GM23338 (cell line): ENCODE data around the gene SPRED2. TPM values are rescaled to one million over a fixed set of nuclear protein-coding genes. Genes with fewer than 3 reads are reported as not detected.

Source experiments
- ATAC-seq: fragments of 200-7000 bp; cut with Tn5 transposase; 3 replicates; pipeline ENCODE4 v1.9.1; 2020
- DNase-seq: peaks from one replicate; pipeline ENCODE4 v3.0.0-alpha.2; 2015; ENCODE audit warnings: low spot score
- H2AFZ ChIP-seq: fragments of 200-600 bp; sonication (generic); 2 replicates; pipeline ENCODE4 v1.8.0; 2016; ENCODE audit warnings: antibody characterized with exemption, mild to moderate bottlenecking, moderate library complexity
- H3F3A ChIP-seq: fragments of 200-600 bp; sonication (generic); replicated peaks from 2 replicates; pipeline ENCODE4 v1.8.0; 2017; ENCODE audit warnings: antibody characterized with exemption, mixed run types, low read depth
- H3K27ac ChIP-seq: fragments of 200-600 bp; sonication (generic); 2 replicates; pipeline ENCODE4 v1.6.1; 2016; ENCODE audit warnings: low read depth
- H3K27me3 ChIP-seq: fragments of 200-600 bp; sonication (generic); 2 replicates; pipeline ENCODE4 v1.8.0; 2016; ENCODE audit warnings: mild to moderate bottlenecking, mixed run types, moderate library complexity; ENCODE audit not compliant: insufficient read depth
- H3K36me3 ChIP-seq: fragments of 200-600 bp; sonication (generic); 2 replicates; pipeline ENCODE4 v1.8.0; 2016; ENCODE audit warnings: mild to moderate bottlenecking; ENCODE audit not compliant: insufficient read depth
- H3K4me1 ChIP-seq: fragments of 200-600 bp; sonication (generic); 2 replicates; pipeline ENCODE4 v1.8.0; 2016; ENCODE audit warnings: mild to moderate bottlenecking, moderate library complexity; ENCODE audit not compliant: insufficient read depth
- H3K4me2 ChIP-seq: fragments of 200-600 bp; sonication (generic); 2 replicates; pipeline ENCODE4 v1.7.1; 2017; ENCODE audit warnings: mixed run types
- H3K4me3 ChIP-seq: fragments of 200-600 bp; sonication (generic); 2 replicates; pipeline ENCODE4 v1.6.1; 2016; ENCODE audit warnings: mixed run types
- H3K79me2 ChIP-seq: fragments of 200-600 bp; sonication (generic); replicated peaks from 2 replicates; pipeline ENCODE4 v1.8.0; 2017; ENCODE audit warnings: mild to moderate bottlenecking; ENCODE audit not compliant: insufficient read depth
- H3K9me2 ChIP-seq: fragments of 200-600 bp; sonication (generic); 2 replicates; pipeline ENCODE4 v1.8.0; 2017; ENCODE audit not compliant: insufficient read depth
- H4K20me1 ChIP-seq: fragments of 200-600 bp; sonication (generic); replicated peaks from 2 replicates; pipeline ENCODE4 v1.8.0; 2017; ENCODE audit warnings: mild to moderate bottlenecking; ENCODE audit not compliant: insufficient read depth
- H3K27ac Mint-ChIP-seq: 2 replicates; pipeline ENCODE4 v1.8.0; 2020; ENCODE audit warnings: inconsistent platforms, mild to moderate bottlenecking, moderate library complexity, mixed read lengths
- H3K27me3 Mint-ChIP-seq: 3 replicates; pipeline ENCODE4 v1.8.0; 2022; ENCODE audit warnings: low read depth, mild to moderate bottlenecking, moderate library complexity, mixed read lengths, inconsistent platforms; ENCODE audit not compliant: insufficient read depth, poor library complexity
- H3K36me3 Mint-ChIP-seq: 3 replicates; pipeline ENCODE4 v1.8.0; 2021; ENCODE audit warnings: low read depth, mild to moderate bottlenecking, inconsistent platforms, moderate library complexity, mixed read lengths
- H3K4me1 Mint-ChIP-seq: 3 replicates; pipeline ENCODE4 v1.8.0; 2020; ENCODE audit warnings: mild to moderate bottlenecking, inconsistent platforms, mixed read lengths
- H3K4me3 Mint-ChIP-seq: 3 replicates; pipeline ENCODE4 v1.8.0; 2021; ENCODE audit warnings: moderate library complexity, mild to moderate bottlenecking, inconsistent platforms, mixed read lengths
- H3K9me3 Mint-ChIP-seq: 3 replicates; pipeline ENCODE4 v1.8.0; 2020; ENCODE audit warnings: moderate library complexity, mild to moderate bottlenecking, inconsistent platforms, mixed read lengths
- ETS1 ChIP-seq: IDR thresholded peaks from 2 replicates; pipeline ENCODE4 v1.6.1; 2016; ENCODE audit warnings: antibody characterized with exemption
- EZH2 ChIP-seq: fragments of 200-600 bp; sonication (generic); IDR thresholded peaks from one replicate; pipeline ENCODE4 v1.8.0; 2017; ENCODE audit warnings: antibody characterized with exemption, mild to moderate bottlenecking, low read depth; ENCODE audit not compliant: unreplicated experiment
- POLR2AphosphoS5 ChIP-seq: IDR thresholded peaks from 2 replicates; pipeline ENCODE4 v1.6.1; 2016; ENCODE audit warnings: antibody characterized with exemption, low read depth
- STAT1 ChIP-seq: IDR thresholded peaks from one replicate; pipeline ENCODE4 v1.6.1; 2016; ENCODE audit warnings: antibody characterized with exemption; ENCODE audit not compliant: unreplicated experiment
- ZNF114 ChIP-seq: fragments of 250-450 bp; sonication (Bioruptor Pico); IDR thresholded peaks from 2 replicates; pipeline ENCODE4 v1.5.0; 2020; ENCODE audit warnings: mild to moderate bottlenecking, moderate library complexity
- ZNF331 ChIP-seq: fragments of 250-450 bp; sonication (Bioruptor Pico); IDR thresholded peaks from 2 replicates; pipeline ENCODE4 v1.5.0; 2020; ENCODE audit warnings: low read depth, mild to moderate bottlenecking, moderate library complexity
- ZNF462 ChIP-seq: fragments of 250-450 bp; sonication (Bioruptor Pico); IDR thresholded peaks from 2 replicates; pipeline ENCODE4 v1.5.0; 2020; ENCODE audit warnings: mild to moderate bottlenecking, moderate library complexity
- polyA plus RNA-seq: library from polyadenylated mRNA; unstranded; fragments of >200 nt; fragmentation: Nextera tagmentation; extraction: Ambion mirVana; gene quantifications from 2 replicates; pipeline ENCODE4 v1.2.1, GENCODE V29; 2016
- total RNA-seq: library from RNA; depleted of rRNA; stranded (reverse); fragments of >200 nt; shearing (Covaris generic); gene quantifications from 2 replicates; pipeline ENCODE4 v1.2.3, GENCODE V29; 2014

SPRED2 gene
- total and polyA plus RNA-seq, 2 experiments from 2014 or later = 8.7 to 13.0 TPM

- Mint-ChIP-seq H3K9me3 (no peaks in the 10 kb centered on the region; the same call in 2 of the 3 replicates), H3K4me3 (no peak overlapping the region), H3K27ac (no peak overlapping the region), H3K36me3 (no peaks in the 10 kb centered on the region), H3K27me3 (peaks cover 3% of the 10 kb centered on the region), H3K4me1 (no peaks in the 10 kb centered on the region)
- no peaks in the 10 kb centered on the region for H3K27me3 ChIP-seq
- no peak for TF ChIP-seq STAT1
- TF ChIP-seq EZH2 = no peak
- no peak for TF ChIP-seq ZNF462
- no peak for TF ChIP-seq ZNF331 (CRISPR knock-in tag)
- no peak for TF ChIP-seq ETS1
- TF ChIP-seq POLR2AphosphoS5 = no peak
- TF ChIP-seq ZNF114 (CRISPR knock-in tag) = no peak
- no peaks in the 10 kb centered on the region for H4K20me1 ChIP-seq
- no peak overlapping the region for H2AFZ ChIP-seq
- H3K9me2 ChIP-seq = no peaks in the 10 kb centered on the region
- no peak overlapping the region for H3K4me3 ChIP-seq
- H3F3A ChIP-seq = no peaks in the 10 kb centered on the region
- ATAC-seq (no peak), DNase-seq (no peak)
- H3K79me2 ChIP-seq = no peaks in the 10 kb centered on the region
- H3K4me2 ChIP-seq = no peak overlapping the region
- no peaks in the 10 kb centered on the region for H3K4me1 ChIP-seq
- H3K36me3 ChIP-seq = no peaks in the 10 kb centered on the region
- H3K27ac ChIP-seq = no peak overlapping the region
These were observed 32.2 kb upstream of the SPRED2 start for GRCh38 chr2:65464604-65465003.
